Omental fat pad (tissue), 4 donors: ENCODE measurements around the gene ASB5. TPM values are rescaled to one million over a fixed set of nuclear protein-coding genes. Genes with fewer than 3 reads are reported as not detected.

Source experiments
- ATAC-seq: fragments of 150-250 bp; one replicate; pipeline ENCODE4 v1.9.1; 2016; ENCODE audit warnings: mild to moderate bottlenecking, moderate library complexity; ENCODE audit not compliant: low FRiP score
- DNase-seq: peaks from one replicate; pipeline ENCODE4 v3.0.0-alpha.2; 2019; ENCODE audit warnings: low spot score
- total RNA-seq, 4 donors: library from RNA; depleted of rRNA; stranded (reverse); fragments of >200 nt; gene quantifications; one replicate each; pipeline ENCODE4 v1.1.0, GENCODE V29; 2016
- TF ChIP-seq, protein P1 (sequence below), 3 donors: fragments of 450-650 bp; IDR thresholded peaks; one replicate each; pipeline ENCODE4 v1.5.1; 2016 to 2017; ENCODE audit warnings: antibody characterized with exemption in 3 of 3, mild to moderate bottlenecking in 3 of 3, moderate library complexity in 2 of 3

Gene ASB5
- total RNA-seq, 4 donors from 2014 or later, result not detected

DNA sequence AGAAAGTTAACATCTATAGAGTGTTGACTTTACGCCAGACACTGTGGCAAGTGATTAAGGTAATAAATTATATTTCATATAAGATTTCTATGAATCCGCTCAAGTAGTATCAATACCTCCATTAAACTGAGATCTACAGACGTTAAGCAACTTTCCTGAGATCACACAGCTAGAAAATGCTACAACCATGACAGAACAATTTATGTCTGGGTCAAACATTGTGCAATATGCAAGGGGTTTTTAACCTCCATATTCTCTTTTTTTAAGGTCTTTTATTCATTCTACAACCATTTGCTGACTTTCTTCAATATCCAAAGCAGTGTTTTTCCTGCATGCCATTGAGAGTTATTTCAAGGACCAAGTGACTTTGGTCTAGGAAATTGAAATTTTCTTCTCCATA lies 10.9 kb downstream of the ASB5 start:
- TF ChIP-seq, protein P1, sequence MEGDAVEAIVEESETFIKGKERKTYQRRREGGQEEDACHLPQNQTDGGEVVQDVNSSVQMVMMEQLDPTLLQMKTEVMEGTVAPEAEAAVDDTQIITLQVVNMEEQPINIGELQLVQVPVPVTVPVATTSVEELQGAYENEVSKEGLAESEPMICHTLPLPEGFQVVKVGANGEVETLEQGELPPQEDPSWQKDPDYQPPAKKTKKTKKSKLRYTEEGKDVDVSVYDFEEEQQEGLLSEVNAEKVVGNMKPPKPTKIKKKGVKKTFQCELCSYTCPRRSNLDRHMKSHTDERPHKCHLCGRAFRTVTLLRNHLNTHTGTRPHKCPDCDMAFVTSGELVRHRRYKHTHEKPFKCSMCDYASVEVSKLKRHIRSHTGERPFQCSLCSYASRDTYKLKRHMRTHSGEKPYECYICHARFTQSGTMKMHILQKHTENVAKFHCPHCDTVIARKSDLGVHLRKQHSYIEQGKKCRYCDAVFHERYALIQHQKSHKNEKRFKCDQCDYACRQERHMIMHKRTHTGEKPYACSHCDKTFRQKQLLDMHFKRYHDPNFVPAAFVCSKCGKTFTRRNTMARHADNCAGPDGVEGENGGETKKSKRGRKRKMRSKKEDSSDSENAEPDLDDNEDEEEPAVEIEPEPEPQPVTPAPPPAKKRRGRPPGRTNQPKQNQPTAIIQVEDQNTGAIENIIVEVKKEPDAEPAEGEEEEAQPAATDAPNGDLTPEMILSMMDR (IDR thresholded peaks at IDR 0.05), result no peak
- ATAC-seq, result no peak
- no peak for DNase-seq

DNA sequence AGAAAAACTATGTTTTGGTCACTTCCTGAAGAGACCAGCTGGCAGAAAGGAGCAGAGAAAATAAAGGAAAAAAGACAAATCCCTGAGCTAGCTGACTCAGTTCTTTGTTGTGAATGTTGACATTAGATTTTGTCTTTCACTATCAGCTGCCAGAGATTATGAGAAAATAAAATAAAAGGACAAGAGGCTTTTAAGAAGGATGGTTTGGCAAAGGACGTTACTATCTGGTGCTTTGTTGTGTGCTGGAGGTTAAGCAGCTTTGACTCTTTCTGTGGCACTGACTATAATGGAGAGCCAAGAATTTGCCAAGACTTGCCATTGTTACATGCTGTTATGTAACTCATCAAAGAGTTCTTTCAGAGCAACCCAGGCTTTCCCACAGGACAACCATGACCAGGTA lies 12.1 kb downstream of the ASB5 start:
- no peak for ATAC-seq
- TF ChIP-seq, protein P1 (IDR thresholded peaks at IDR 0.05), result no peak
- no peak for DNase-seq

DNA sequence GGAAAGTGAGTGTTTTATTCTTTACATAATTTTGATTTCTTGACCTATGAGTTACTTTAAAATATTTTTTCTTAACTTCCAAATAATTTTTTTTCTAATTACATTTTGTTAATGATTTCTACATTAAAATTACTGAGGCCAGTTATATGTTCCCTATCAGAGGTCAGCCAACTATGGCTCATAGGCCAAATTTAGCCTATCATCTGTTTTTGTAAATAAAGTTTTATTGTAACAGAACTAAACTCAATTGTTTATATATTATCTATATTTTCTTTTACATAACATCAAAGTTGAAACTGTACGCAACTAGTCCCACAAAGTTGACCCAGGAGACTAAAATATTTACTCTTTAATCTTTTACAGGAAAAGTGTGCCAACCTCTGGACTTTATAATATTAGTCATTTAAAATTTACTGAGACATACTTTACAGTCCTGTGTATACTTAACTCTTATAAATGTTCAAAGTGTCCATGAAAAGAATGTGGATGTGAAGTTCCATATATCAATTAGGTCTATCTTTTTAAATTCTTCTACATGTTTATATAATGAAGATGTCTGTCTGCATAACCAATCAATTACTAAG lies 26.2 kb downstream of the ASB5 start:
- ATAC-seq, result no peak
- TF ChIP-seq, protein P1 (IDR thresholded peaks at IDR 0.05), result no peak
- no peak for DNase-seq

DNA sequence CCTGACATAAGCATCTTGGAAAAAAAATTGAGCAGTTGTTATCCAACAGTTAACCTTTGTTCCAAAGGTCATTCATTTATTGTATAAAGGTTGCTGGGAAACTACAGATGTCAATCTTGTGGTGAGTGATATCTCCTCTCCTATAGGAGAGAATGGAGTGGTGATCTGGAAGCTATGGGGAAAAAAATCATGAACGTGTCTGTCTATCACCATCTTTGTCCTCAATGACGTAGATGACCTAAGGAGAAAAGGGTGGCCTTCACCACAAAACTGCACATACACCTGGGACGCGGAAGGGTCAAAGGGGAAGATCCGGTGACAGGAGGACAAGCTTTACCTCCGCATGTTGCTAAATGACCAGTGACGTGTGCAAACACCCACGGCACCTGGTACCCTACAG lies 27.3 kb downstream of the ASB5 start:
- DNase-seq, result no peak
- TF ChIP-seq, protein P1 (IDR thresholded peaks at IDR 0.05), result no peak
- ATAC-seq, result no peak

GRCh38 chr4:176238826-176239225 lies 30.2 kb downstream of the ASB5 start:
- no peak for ATAC-seq

DNA sequence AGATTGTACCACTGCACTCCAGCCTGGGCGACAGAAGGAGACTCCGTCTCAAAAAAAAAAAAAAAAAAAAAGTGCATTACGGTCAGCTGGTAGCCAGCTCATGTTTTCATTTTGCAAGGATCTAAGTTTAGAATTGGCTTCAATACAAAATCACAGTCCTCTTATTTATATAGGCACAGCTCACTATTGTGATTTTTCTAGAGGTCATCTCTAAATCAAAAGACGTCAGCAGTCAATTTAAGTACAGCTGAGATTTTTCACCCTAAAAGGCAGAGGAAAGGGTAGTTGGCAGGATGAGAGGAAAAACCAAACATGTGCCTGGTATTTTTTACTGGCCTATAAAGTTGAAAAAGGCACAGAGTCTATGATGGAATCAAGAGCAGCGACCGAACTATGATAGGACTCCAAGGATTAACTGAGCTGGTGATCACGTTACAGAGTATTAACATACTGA lies 30.8 kb downstream of the ASB5 start:
- ATAC-seq (no peak), DNase-seq (no peak)
- TF ChIP-seq, protein P1 (IDR thresholded peaks at IDR 0.05), result no peak

More at GRCh38 chr4:176238826-176239225, 30.2 kb downstream of the ASB5 start:
- DNase-seq, result no peak
- TF ChIP-seq, protein P1 (IDR thresholded peaks at IDR 0.05), result no peak

- DNase-seq (no peak), ATAC-seq (no peak)
- TF ChIP-seq, protein P1 (IDR thresholded peaks at IDR 0.05), result no peak
These were observed 32.1 kb downstream of the ASB5 start for GRCh38 chr4:176236946-176237345.
